Endothelial cell of coronary artery (primary cell): Measurements from ENCODE around the gene CRK. TPM values are rescaled to one million over a fixed set of nuclear protein-coding genes. Genes with fewer than 3 reads are reported as not detected.

Experiments
- total RNA-seq: library from RNA; depleted of rRNA; stranded (reverse); fragments of >200 nt; gene quantifications from 2 replicates; pipeline ENCODE4 v1.2.3, GENCODE V29; 2014

Gene CRK
- total RNA-seq: 125 and 130 TPM in 2 replicates

DNA sequence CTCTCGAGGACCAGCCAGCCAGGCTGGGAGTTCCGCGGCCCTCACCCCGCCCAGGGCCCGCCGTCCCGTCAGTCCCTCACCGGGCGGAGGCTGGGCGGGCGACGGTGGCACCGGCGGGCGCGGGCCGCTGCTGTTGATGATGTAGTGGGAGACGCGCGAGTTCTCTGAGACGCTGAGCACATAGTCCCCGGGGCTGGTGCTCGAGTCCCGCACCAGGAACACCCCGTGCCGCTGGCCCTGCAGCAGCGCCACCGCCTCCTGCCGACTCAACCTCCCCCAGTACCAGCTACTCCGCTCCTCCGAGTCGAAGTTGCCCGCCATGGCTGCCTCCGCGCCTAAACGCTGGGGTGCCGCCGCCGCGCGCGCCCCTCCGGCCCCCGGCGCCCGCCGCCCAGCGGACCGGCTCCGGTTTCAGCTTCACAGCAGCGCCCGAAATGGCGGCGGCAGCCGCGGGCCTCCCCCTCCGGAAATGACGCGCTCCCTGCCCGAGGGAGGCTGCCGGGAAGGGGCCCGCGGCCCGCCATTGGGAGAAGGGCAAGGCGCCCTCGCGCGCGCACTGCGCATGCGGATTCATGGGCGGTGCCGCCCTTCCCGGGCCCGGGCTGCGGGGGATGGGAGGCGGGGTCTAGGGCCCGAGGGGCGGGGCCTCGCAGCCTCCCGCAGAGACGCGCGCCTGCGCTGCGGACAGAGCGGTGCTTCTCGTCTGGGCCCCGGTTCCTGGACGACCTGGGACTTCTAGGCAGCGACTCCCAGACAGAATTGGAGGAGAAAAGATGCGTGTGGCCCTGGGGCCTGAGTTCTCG, at the start of gene CRK:
CRK (minus strand) TSS at position 436 of the 803 bp plus-strand sequence; CDS start at position 321, 115 bp downstream.

DNA sequence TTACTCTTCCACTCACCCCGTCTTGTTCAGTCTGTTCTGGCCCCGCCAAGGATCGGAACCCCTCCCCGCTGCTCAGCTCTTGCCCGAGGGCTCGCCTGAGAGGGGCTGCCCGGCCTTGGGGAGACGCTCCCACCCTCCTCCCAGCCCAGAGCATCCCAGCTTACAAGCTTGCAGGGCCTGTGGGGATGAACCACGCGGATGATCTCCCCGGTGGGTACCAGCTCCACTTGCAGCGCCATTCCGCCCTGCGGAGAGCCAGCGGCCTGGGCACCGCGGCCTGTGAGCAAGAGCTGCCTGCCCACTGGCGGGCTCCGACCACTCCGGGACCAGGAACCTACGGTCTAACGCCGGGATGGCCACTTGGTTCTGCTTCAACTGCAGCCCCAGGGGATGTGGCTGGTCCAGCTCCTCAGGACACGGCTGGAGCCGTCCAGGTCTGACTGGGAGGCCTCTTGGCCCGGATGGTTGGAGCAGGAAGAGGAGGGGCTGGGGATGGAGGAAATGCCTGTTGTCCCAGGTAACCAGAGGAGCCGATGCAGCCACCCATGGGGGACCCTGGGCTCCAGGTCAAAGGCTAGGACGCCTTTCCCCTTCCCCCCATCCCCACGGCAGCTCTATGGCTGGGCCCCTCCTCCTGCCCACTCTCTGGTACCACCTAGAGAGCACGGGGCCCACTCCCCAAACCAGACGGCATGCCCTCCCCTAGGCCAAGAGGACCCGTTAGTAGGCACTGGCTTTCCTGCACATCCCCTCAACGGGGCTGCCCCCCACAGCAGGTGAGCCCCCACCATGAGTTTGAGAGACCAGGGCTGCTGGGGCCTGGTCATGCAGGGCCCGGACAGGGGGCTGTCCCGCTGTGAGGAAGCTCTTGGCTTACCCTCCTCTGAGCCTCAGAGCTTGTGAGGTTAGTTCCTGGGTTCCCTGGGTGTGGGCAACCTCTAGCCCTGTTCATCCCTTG, 36.5 kb upstream of the CRK start, which contains the start of gene MYO1C:
MYO1C (minus strand) TSS at position 438 of the 958 bp plus-strand sequence; CDS start at position 239, 199 bp downstream.

DNA sequence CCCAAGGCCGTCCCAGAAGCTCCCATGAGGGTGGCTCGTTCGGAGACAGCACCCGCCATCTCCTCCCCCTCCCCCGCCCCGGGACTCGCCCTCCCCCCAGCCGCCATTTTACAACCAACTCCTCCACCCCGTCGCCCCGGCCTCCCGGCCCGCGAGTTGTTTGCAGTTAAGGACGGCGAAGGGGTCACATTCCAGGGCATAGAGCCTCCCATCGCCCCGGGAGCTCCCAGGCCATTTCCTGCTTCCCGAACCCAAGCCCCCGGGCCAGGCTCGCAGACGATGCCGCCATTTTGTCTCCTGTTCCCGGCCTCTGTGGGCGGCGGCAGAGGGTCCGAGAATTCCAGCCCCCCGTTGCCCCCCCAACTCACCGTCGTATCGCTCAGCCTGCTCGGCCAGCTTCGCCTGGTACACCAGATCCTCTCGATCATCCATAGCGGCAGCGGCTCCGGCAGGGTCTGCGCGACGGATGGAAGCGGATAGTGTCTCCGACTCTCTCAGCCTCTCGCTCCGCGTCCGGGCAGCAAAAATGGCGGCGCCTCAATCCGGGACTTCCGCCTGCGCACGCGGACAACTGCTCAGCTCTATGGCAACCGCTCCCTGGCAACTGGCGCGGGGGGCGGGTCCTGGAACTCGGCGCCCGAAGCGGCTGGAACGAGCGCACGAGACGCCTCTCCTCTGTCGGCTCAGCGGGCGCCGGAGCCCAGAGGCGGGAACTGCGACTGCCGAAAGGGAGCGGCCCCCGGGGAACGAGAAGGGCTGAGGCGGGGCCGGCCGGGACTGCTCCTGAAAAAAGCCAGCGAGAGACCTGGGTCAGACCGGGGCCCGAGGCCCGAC, 56.1 kb downstream of the CRK start, which contains the start of gene YWHAE:
YWHAE (minus strand) TSS at position 544 of the 834 bp plus-strand sequence; CDS start at position 432, 112 bp downstream.

Other genes starting within 250 kb of the CRK start
- gene BHLHA9, start 185.8 kb downstream of the CRK start, total RNA-seq: not detected in 2 replicates
- gene TRARG1, start 176.6 kb downstream of the CRK start, total RNA-seq: not detected in 2 replicates
- 496 and 498 TPM in 2 replicates for gene YWHAE, start 56.0 kb downstream of the CRK start, total RNA-seq
- gene MYO1C, start 36.5 kb upstream of the CRK start, total RNA-seq: 155 and 224 TPM in 2 replicates
- gene INPP5K, start 60.4 kb upstream of the CRK start, total RNA-seq: 39.2 and 40.7 TPM in 2 replicates
- gene PITPNA, start 106.6 kb upstream of the CRK start, total RNA-seq: 20.7 and 25.0 TPM in 2 replicates
- 14.7 and 25.5 TPM in 2 replicates for gene SLC43A2, start 172.6 kb upstream of the CRK start, total RNA-seq
- gene SCARF1, start 189.5 kb upstream of the CRK start, total RNA-seq: 75.1 and 96.1 TPM in 2 replicates
- gene RILP, start 193.6 kb upstream of the CRK start, total RNA-seq: 9.3 and 9.6 TPM in 2 replicates
- gene PRPF8, start 228.6 kb upstream of the CRK start, total RNA-seq: 104 and 106 TPM in 2 replicates